Heart right ventricle (tissue), 16 donors: ENCODE results near the gene BMPER. TPM values are rescaled to one million over a fixed set of nuclear protein-coding genes. Genes with fewer than 3 reads are reported as not detected.

Source experiments
- ATAC-seq, 8 donors: fragments of 200-7000 bp; cut with Tn5 transposase; one replicate each; pipeline ENCODE4 v1.9.1; 2020; ENCODE audit warnings: mild to moderate bottlenecking in 8 of 8, moderate library complexity in 8 of 8, moderate number of reproducible peaks in 1 of 8
- DNase-seq, 2 donors: peaks; one replicate each; pipeline ENCODE4 v3.0.0-alpha.2; 2020
- H3K27ac ChIP-seq, 10 donors: fragments of 200-600 bp; sonication (generic) in 2 of 10; one replicate each; pipeline versions ENCODE4 v1.5.0 to v1.8.0; 2020 to 2022; ENCODE audit warnings: mild to moderate bottlenecking in 3 of 10
- H3K27me3 ChIP-seq, 7 donors: fragments of 200-600 bp; one replicate each; pipeline ENCODE4 v1.8.0; 2021 to 2022; ENCODE audit warnings: mild to moderate bottlenecking in 2 of 7
- H3K36me3 ChIP-seq, 9 donors: fragments of 200-600 bp; sonication (generic) in 1 of 9; one replicate each; pipeline versions ENCODE4 v1.5.0 to v1.8.0; 2020 to 2022; ENCODE audit warnings: mild to moderate bottlenecking in 2 of 9
- H3K4me1 ChIP-seq, 9 donors: fragments of 200-600 bp; sonication (generic) in 1 of 9; one replicate each; pipeline versions ENCODE4 v1.5.0 to v1.8.0; 2020 to 2022; ENCODE audit warnings: mild to moderate bottlenecking in 4 of 9
- H3K4me3 ChIP-seq, 10 donors: fragments of 200-600 bp; sonication (generic) in 2 of 10; one replicate each; pipeline versions ENCODE4 v1.5.0 to v1.8.0; 2020 to 2022; ENCODE audit warnings: mild to moderate bottlenecking in 7 of 10, moderate library complexity in 2 of 10
- H3K9me3 ChIP-seq, 11 donors: fragments of 200-600 bp in 10 of 11; sonication (generic) in 2 of 11; one replicate each; pipeline versions ENCODE4 v1.5.0 to v1.8.0; 2013 to 2022; ENCODE audit warnings: mild to moderate bottlenecking in 2 of 11, control low read depth in 1 of 11, moderate library complexity in 1 of 11
- WGBS, 2 donors: extraction: QIAGEN DNeasy Blood & Tissue Kit; methylation state at CpG; one replicate each; pipeline ENCODE4 v1.1.7; 2013; ENCODE audit warnings: inconsistent platforms in 1 of 2; 5-methylcytosine and 5-hydroxymethylcytosine counted together
- intact Hi-C, 10 donors: fragments of 100-400 bp; cut with DNase I; formaldehyde crosslinking; loops; one replicate each; pipeline versions ENCODE4 v1.11.1 to v1.14.2; 2022
- polyA plus RNA-seq, 2 donors: library from polyadenylated mRNA; stranded (reverse); fragments of 200-250 nt; gene quantifications; one replicate each; pipeline ENCODE4 v1.2.3, GENCODE V29; 2013
- total RNA-seq, 10 donors: library from RNA; stranded (reverse); fragmentation: NEBNext Ultra II Directional in 3 of 10; extraction: Animal tissue kit (Norgen Biotek cat#: 25700) in 3 of 10; gene quantifications; one replicate each; pipeline versions ENCODE4 v1.2.1 to v1.2.4, GENCODE V29; 2021 to 2023
- TF ChIP-seq, protein P1 (sequence below), 9 donors: fragments of 200-600 bp; sonication (generic) in 2 of 9; IDR thresholded peaks; one replicate each; pipeline versions ENCODE4 v1.5.0 to v1.8.0; 2021 to 2022; ENCODE audit warnings: antibody characterized with exemption in 9 of 9, mild to moderate bottlenecking in 5 of 9, moderate library complexity in 1 of 9
- donor health status: Arrhythmogenic right ventricular cardiomyopathy.
- donor health status: ischemic (EF 13 %, LVEDD 7.1; RV severe dilation, severe dysfunction).
- donor health status: healthy with polysubstance abuse.
- donor health status: DM: no; HTN: yes; CAD: no.
- donor health status: DM: no; HTN: no; CAD: no.
- donor health status: ischemic (EF 25% LVEDD 6.9; RV normal size, moderate dysfunction).
- donor health status: ischemic (EF 25% LVEDD 5.7; RV mildly dilated, moderate dysfunction).
- donor health status: healthy.
- donor health status: DM: yes; HTN: yes; CAD: no.
- donor health status: Ischemic cardiomyopathy.
- donor health status: ischemic (EF 35%, LVEDD 5.7; RV mildly dilated, moderate dysfunction).
- donor health status: nonischemic (EF 11% LVEDD 7.7; RV severe dilation, severe dysfunction).
- donor health status: DM: yes; HTN: yes; CAD: no.
- donor health status: PGD.
- donor health status: ischemic (EF 29% LVEDD 5.4; RV normal size, mild dysfunction).
- donor health status: nonischemic (EF 23%, LVEDD 6.1; RV moderate dilation, normal function).

The BMPER gene
- total and polyA plus RNA-seq, 12 donors, result 0.70 to 3.9 (median 1.5) TPM

DNA sequence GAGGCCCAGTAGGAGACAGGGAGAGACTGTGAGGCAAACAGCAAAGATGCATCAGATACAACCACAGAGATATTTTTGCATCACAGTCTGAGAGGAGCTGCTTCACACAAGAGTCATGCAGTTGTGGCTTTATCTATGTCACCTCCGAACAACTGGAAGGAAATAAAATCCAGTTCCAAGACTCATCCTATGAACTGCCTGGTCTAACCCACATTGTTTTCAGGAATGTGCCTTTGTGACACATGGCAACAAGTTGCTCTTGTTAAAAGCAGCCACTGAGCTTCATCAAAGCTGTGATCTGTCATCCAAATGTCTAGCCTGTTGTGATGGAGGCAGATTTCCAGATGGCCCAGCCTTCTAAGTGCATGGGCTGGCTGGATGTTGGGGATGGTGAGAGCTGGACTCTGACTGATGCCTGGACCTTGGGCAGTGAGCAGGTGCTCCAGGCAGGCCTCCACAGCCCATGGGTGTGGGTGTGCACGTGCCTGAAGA is 255.0 kb downstream of the BMPER start:
- TF ChIP-seq, protein P1, sequence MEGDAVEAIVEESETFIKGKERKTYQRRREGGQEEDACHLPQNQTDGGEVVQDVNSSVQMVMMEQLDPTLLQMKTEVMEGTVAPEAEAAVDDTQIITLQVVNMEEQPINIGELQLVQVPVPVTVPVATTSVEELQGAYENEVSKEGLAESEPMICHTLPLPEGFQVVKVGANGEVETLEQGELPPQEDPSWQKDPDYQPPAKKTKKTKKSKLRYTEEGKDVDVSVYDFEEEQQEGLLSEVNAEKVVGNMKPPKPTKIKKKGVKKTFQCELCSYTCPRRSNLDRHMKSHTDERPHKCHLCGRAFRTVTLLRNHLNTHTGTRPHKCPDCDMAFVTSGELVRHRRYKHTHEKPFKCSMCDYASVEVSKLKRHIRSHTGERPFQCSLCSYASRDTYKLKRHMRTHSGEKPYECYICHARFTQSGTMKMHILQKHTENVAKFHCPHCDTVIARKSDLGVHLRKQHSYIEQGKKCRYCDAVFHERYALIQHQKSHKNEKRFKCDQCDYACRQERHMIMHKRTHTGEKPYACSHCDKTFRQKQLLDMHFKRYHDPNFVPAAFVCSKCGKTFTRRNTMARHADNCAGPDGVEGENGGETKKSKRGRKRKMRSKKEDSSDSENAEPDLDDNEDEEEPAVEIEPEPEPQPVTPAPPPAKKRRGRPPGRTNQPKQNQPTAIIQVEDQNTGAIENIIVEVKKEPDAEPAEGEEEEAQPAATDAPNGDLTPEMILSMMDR (IDR thresholded peaks at IDR 0.05), result no peak
- Histone ChIP-seq H3K9me3 (peaks cover 0 to 4% (median 0%) of the 10 kb centered on the region in 11 donors), H3K27me3 (no peaks in the 10 kb centered on the region), H3K4me3 (no peak overlapping the region), H3K36me3 (no peaks in the 10 kb centered on the region), H3K27ac (no peak overlapping the region), H3K4me1 (peaks cover 0 to 9% (median 0%) of the 10 kb centered on the region in 9 donors)
- ATAC-seq (no peak), DNase-seq (no peak)
- 58 to 69% methylated on average over 2 of the region's 2 CpGs for WGBS, 2 donors
- intact Hi-C loops, result no loop called here

DNA sequence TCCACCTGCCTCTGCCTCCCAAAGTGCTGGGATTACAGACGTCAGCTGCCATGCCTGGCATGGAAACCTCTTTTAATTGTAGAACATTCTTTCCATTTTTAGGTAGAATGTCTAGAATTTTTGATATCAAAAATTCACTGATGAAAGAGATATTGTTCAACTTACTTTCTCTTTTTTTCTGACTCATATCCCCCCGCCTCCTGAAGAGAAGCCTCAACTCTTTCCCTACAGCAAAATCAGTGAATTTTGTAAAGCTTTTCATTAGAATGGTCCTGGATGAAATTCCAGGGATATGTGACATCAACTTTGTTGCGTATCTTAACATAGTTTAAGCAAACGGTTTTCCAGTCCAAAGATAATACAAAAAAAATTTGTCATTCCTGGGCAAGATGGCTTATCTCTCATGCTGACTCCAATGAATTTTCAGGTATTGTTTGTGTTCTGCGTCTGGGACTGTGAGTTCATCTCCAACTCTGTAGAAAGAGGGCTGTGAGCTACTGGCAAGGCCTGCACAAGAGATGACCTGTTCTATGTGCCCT is 256.8 kb downstream of the BMPER start:
- no peak overlapping the region for H3K27ac ChIP-seq
- H3K36me3 ChIP-seq, result no peaks in the 10 kb centered on the region
- 80 to 83% methylated on average over 5 of the region's 5 CpGs for WGBS, 2 donors
- ATAC-seq, result no peak
- DNase-seq, result no peak
- intact Hi-C loops, result no loop called here
- H3K27me3 ChIP-seq, result no peaks in the 10 kb centered on the region
- no peaks in the 10 kb centered on the region for H3K4me1 ChIP-seq
- no peak overlapping the region for H3K4me3 ChIP-seq
- TF ChIP-seq, protein P1 (IDR thresholded peaks at IDR 0.05), result no peak
- H3K9me3 ChIP-seq, result peaks cover 0 to 4% (median 0%) of the 10 kb centered on the region in 11 donors

- TF ChIP-seq, protein P1 (IDR thresholded peaks at IDR 0.05), result no peak
- ATAC-seq (no peak), DNase-seq (no peak)
- Histone ChIP-seq H3K4me3 (no peak overlapping the region), H3K27me3 (no peaks in the 10 kb centered on the region), H3K27ac (no peak overlapping the region), H3K9me3 (peaks cover 0 to 4% (median 0%) of the 10 kb centered on the region in 11 donors), H3K36me3 (no peaks in the 10 kb centered on the region), H3K4me1 (no peaks in the 10 kb centered on the region)
- 72 to 76% methylated on average over 3 of the region's 3 CpGs for WGBS, 2 donors
- intact Hi-C loops, result no loop called here
Observed at GRCh38 chr7:34162677-34163076, 257.3 kb downstream of the BMPER start.

DNA sequence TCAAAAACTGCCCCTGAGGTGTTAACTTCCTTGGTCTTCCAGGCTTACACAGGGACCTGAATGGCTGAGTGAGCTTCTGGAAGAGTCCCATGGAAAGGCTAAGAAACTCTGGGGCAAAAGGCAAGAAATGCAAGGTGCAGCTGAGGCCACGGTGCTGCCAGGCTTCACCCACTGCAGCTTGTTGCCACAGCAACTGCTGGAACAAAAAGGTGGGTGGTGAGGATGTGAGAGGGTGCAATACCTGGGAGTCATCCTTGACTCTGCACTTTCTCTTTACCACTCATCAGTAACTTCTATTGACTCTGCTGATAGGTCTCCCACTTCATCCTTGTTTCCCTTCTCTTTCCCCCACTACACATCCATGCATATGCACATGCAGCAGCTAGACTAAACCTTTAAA is 258.6 kb downstream of the BMPER start:
- H3K4me3 ChIP-seq, result no peak overlapping the region
- ATAC-seq (no peak), DNase-seq (no peak)
- intact Hi-C loops, result no loop called here
- TF ChIP-seq, protein P1 (IDR thresholded peaks at IDR 0.05), result no peak
- H3K27me3 ChIP-seq, result no peaks in the 10 kb centered on the region
- WGBS, 2 donors, result 87 to 98% methylated on average over 1 of the region's 1 CpG
- H3K27ac ChIP-seq, result no peak overlapping the region
- H3K4me1 ChIP-seq, result no peaks in the 10 kb centered on the region
- H3K9me3 ChIP-seq, result peaks cover 0 to 4% (median 0%) of the 10 kb centered on the region in 11 donors
- H3K36me3 ChIP-seq, result no peaks in the 10 kb centered on the region
